Measurements from ENCODE around the gene ADORA3. TPM values are rescaled to one million over a fixed set of nuclear protein-coding genes. Genes with fewer than 3 reads are reported as not detected.

The ADORA3 gene
- polyA plus RNA-seq, 1 donor (not counting 4 experiments of a cell fraction or from before 2014, with no cell fraction given) = not detected

DNA sequence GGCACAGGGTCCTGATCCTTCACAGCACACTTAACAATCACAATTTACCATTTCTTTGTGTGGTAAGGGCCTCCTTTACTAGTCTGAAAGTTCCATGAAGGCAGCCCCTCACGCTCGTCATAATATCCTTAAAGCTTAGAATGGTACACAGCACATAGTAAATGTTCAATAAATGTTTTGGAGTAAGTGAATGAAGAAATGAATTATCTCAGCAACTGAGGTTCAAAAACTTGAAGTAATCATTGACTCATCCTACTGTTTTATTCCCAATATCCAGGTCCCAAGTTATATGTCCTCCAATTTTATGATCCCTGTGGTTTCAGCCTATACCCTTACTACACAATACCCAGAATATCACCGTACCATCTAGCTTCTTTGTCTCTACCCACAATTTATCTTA, 31.9 kb downstream of the ADORA3 start:
- Histone ChIP-seq H3K4me1 (ENCODE audit: control insufficient read depth, extremely low read depth, insufficient read depth, low read length) (no peaks in the 10 kb centered on the region), H2AFZ (ENCODE audit: control insufficient read depth, low read length) (no peak overlapping the region), H3K9me1 (ENCODE audit: control insufficient read depth, extremely low read depth, insufficient read depth, low read length) (no peaks in the 10 kb centered on the region), H3K27me3 (ENCODE audit: control insufficient read depth, extremely low read depth, insufficient read depth, low read length) (no peaks in the 10 kb centered on the region), H3K4me3 (ENCODE audit: control insufficient read depth in 2 of 3, extremely low read depth in 1 of 3, insufficient read depth in 2 of 3, low read depth in 1 of 3, low read length in 3 of 3) (no peak overlapping the region), H3K4me2 (ENCODE audit: control insufficient read depth, extremely low read depth, insufficient read depth, low read depth, low read length) (no peak overlapping the region), H3K9me3 (ENCODE audit: control insufficient read depth, low read depth, low read length) (no peaks in the 10 kb centered on the region), H4K20me1 (ENCODE audit: control insufficient read depth, extremely low read depth, insufficient read depth, low read length) (no peaks in the 10 kb centered on the region), H3K27ac (ENCODE audit: control insufficient read depth, insufficient read depth, low read length) (no peak overlapping the region), H3K9ac (ENCODE audit: control insufficient read depth, extremely low read depth, insufficient read depth, low read length) (no peak overlapping the region), H3K36me3 (ENCODE audit: control insufficient read depth in 2 of 2, extremely low read depth in 1 of 2, insufficient read depth in 2 of 2, low read length in 2 of 2) (peaks cover 0 to 1% of the 10 kb centered on the region in 2 experiments), H3K79me2 (ENCODE audit: control insufficient read depth, insufficient read depth, low read length) (no peaks in the 10 kb centered on the region)
- dilution Hi-C loops (cut with MboI; ENCODE audit: extremely low pct_ligation_motif_present, low sequenced_read_pairs) = no loop called here
- FAIRE-seq = no peak
- DNase-seq (ENCODE audit: low read depth, low spot score) = no peak
- TF ChIP-seq, protein P1, sequence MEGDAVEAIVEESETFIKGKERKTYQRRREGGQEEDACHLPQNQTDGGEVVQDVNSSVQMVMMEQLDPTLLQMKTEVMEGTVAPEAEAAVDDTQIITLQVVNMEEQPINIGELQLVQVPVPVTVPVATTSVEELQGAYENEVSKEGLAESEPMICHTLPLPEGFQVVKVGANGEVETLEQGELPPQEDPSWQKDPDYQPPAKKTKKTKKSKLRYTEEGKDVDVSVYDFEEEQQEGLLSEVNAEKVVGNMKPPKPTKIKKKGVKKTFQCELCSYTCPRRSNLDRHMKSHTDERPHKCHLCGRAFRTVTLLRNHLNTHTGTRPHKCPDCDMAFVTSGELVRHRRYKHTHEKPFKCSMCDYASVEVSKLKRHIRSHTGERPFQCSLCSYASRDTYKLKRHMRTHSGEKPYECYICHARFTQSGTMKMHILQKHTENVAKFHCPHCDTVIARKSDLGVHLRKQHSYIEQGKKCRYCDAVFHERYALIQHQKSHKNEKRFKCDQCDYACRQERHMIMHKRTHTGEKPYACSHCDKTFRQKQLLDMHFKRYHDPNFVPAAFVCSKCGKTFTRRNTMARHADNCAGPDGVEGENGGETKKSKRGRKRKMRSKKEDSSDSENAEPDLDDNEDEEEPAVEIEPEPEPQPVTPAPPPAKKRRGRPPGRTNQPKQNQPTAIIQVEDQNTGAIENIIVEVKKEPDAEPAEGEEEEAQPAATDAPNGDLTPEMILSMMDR (optimal IDR thresholded peaks at IDR 0.05 in 1 of 3, IDR thresholded peaks at IDR 0.05 in 1 of 3, conservative IDR thresholded peaks at IDR 0.05 in 1 of 3; ENCODE audit: extremely low read depth in 1 of 3, insufficient read depth in 2 of 3, low read length in 3 of 3) = no peak
- no peak for TF ChIP-seq EZH2 (IDR thresholded peaks at IDR 0.05; ENCODE audit: low read length)

DNA sequence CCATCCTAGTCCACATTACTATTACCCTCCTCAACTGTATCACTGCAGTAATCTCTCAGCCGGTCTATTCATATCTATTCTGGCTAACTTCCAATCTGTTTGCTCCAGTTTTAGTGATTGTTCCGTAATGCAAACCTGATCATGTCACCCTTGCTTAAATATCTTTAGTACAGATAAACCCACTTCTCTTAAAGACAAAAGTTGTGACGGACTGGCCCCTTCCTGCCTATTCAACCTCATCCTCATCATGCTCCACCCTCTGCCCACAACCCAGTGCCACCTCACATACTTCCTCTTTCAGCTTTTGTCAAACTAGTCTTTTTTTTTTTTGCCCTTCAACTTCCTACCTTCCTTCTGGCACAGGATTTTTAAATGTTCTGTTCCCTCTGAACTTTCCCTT, 32.4 kb downstream of the ADORA3 start:
- Histone ChIP-seq H3K4me2 (ENCODE audit: control insufficient read depth, extremely low read depth, insufficient read depth, low read depth, low read length) (no peak overlapping the region), H2AFZ (ENCODE audit: control insufficient read depth, low read length) (no peak overlapping the region), H3K4me1 (ENCODE audit: control insufficient read depth, extremely low read depth, insufficient read depth, low read length) (no peaks in the 10 kb centered on the region), H3K36me3 (ENCODE audit: control insufficient read depth in 2 of 2, extremely low read depth in 1 of 2, insufficient read depth in 2 of 2, low read length in 2 of 2) (peaks cover 0 to 1% of the 10 kb centered on the region in 2 experiments), H3K9ac (ENCODE audit: control insufficient read depth, extremely low read depth, insufficient read depth, low read length) (no peak overlapping the region), H3K9me3 (ENCODE audit: control insufficient read depth, low read depth, low read length) (no peaks in the 10 kb centered on the region), H3K27me3 (ENCODE audit: control insufficient read depth, extremely low read depth, insufficient read depth, low read length) (no peaks in the 10 kb centered on the region), H3K4me3 (ENCODE audit: control insufficient read depth in 2 of 3, extremely low read depth in 1 of 3, insufficient read depth in 2 of 3, low read depth in 1 of 3, low read length in 3 of 3) (no peak overlapping the region), H3K9me1 (ENCODE audit: control insufficient read depth, extremely low read depth, insufficient read depth, low read length) (no peaks in the 10 kb centered on the region), H4K20me1 (ENCODE audit: control insufficient read depth, extremely low read depth, insufficient read depth, low read length) (no peaks in the 10 kb centered on the region), H3K27ac (ENCODE audit: control insufficient read depth, insufficient read depth, low read length) (no peak overlapping the region), H3K79me2 (ENCODE audit: control insufficient read depth, insufficient read depth, low read length) (no peaks in the 10 kb centered on the region)
- dilution Hi-C loops (cut with MboI; ENCODE audit: extremely low pct_ligation_motif_present, low sequenced_read_pairs) = no loop called here
- TF ChIP-seq EZH2 (IDR thresholded peaks at IDR 0.05; ENCODE audit: low read length) = no peak
- TF ChIP-seq, protein P1 (optimal IDR thresholded peaks at IDR 0.05 in 1 of 3, IDR thresholded peaks at IDR 0.05 in 1 of 3, conservative IDR thresholded peaks at IDR 0.05 in 1 of 3; ENCODE audit: extremely low read depth in 1 of 3, insufficient read depth in 2 of 3, low read length in 3 of 3) = no peak
- no peak for FAIRE-seq
- no peak for DNase-seq (ENCODE audit: low read depth, low spot score)

Data from keratinocyte (primary cell).